Keratinocyte (primary cell): ENCODE data around the gene MST1.

Experiments used
- EZH2 ChIP-seq: IDR thresholded peaks from one replicate; pipeline ENCODE4 v1.6.1; 2012; ENCODE audit warnings: inconsistent platforms, mild to moderate bottlenecking, low read length, moderate library complexity
- TF ChIP-seq, protein P1 (sequence below), 3 experiments: IDR thresholded peaks in 1 of 3; conservative IDR thresholded peaks in 1 of 3; optimal IDR thresholded peaks in 1 of 3; 2 replicates in 2 of 3; 3 replicates in 1 of 3; pipeline versions ENCODE3 to v1.5.1; 2011; ENCODE audit warnings: low read length in 3 of 3, mild to moderate bottlenecking in 3 of 3, moderate library complexity in 2 of 3, control low read depth in 1 of 3, inconsistent platforms in 1 of 3; ENCODE audit not compliant: insufficient read depth in 2 of 3; ENCODE audit errors: extremely low read depth in 1 of 3

DNA sequence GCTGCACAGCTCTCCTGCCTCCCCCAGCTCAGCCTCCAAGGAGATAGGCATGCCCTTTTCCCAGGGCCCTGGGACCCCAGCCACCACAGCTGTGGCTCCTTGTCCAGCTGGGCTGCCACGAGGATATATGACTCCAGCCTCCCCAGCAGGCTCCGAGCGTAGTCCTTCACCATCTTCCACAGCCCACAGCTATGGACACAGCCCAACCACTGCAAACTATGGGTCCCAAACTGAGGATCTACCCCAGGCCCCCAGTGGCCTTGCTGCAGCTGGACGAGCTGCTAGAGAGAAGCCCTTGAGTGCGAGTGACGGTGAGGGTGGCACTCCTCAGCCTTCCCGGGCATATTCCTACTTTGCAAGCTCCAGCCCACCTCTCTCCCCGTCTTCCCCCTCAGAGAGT lies 35.7 kb downstream of the MST1 start:
- TF ChIP-seq, protein P1, sequence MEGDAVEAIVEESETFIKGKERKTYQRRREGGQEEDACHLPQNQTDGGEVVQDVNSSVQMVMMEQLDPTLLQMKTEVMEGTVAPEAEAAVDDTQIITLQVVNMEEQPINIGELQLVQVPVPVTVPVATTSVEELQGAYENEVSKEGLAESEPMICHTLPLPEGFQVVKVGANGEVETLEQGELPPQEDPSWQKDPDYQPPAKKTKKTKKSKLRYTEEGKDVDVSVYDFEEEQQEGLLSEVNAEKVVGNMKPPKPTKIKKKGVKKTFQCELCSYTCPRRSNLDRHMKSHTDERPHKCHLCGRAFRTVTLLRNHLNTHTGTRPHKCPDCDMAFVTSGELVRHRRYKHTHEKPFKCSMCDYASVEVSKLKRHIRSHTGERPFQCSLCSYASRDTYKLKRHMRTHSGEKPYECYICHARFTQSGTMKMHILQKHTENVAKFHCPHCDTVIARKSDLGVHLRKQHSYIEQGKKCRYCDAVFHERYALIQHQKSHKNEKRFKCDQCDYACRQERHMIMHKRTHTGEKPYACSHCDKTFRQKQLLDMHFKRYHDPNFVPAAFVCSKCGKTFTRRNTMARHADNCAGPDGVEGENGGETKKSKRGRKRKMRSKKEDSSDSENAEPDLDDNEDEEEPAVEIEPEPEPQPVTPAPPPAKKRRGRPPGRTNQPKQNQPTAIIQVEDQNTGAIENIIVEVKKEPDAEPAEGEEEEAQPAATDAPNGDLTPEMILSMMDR (optimal IDR thresholded peaks at IDR 0.05 in 1 of 3, IDR thresholded peaks at IDR 0.05 in 1 of 3, conservative IDR thresholded peaks at IDR 0.05 in 1 of 3; ENCODE audit: extremely low read depth in 1 of 3, insufficient read depth in 2 of 3, low read length in 3 of 3) = no peak
- no peak for TF ChIP-seq EZH2
